Fibroblast of skin of left quadriceps (primary cell): Measurements from ENCODE around the gene BACH2.
"Not testable (repeated sequence)": the region's sequence is repeated elsewhere in the genome, so short reads cannot be mapped to it uniquely, and the experiment has no call there.

ENCODE experiments used
- DNase-seq, 2 experiments: peaks; one replicate each; pipeline ENCODE4 v3.0.0-alpha.2; 2013; ENCODE audit warnings: low read depth in 2 of 2

The BACH2 gene

GRCh38 chr6:90296341-90297114 is at the start of gene BACH2:
Gene BACH2, minus strand, starts transcription at chr6:90296843. Its CDS starts 287,999 bp downstream, at chr6:90008844.
- DNase-seq, result peak; percentile 73 to 76

- DNase-seq, result no peak
Measured at GRCh38 chr6:90343576-90343975, 46.9 kb upstream of the BACH2 start.

GRCh38 chr6:90338409-90338808 is 41.8 kb upstream of the BACH2 start:
- DNase-seq, result no peak

GRCh38 chr6:90336388-90336947 is 39.8 kb upstream of the BACH2 start:
- DNase-seq, result no peak

GRCh38 chr6:90333928-90334327 is 37.3 kb upstream of the BACH2 start:
- DNase-seq, result no peak

GRCh38 chr6:90332978-90333543 is 36.4 kb upstream of the BACH2 start:
- DNase-seq, result not testable (repeated sequence)

GRCh38 chr6:90329386-90330077 is 32.9 kb upstream of the BACH2 start:
- DNase-seq, result no peak

GRCh38 chr6:90328004-90328403 is 31.4 kb upstream of the BACH2 start:
- no peak for DNase-seq

- DNase-seq, result no peak
Measured at GRCh38 chr6:90326404-90327057, 29.9 kb upstream of the BACH2 start.

GRCh38 chr6:90323706-90324105 is 27.1 kb upstream of the BACH2 start:
- no peak for DNase-seq

GRCh38 chr6:90322976-90323474 is 26.4 kb upstream of the BACH2 start:
- DNase-seq, result no peak

GRCh38 chr6:90319979-90320685 is 23.5 kb upstream of the BACH2 start:
- no peak for DNase-seq

- peak; percentile 55 to 58 for DNase-seq
Measured at GRCh38 chr6:90319044-90319443, 22.4 kb upstream of the BACH2 start.

GRCh38 chr6:90315986-90316385 is 19.3 kb upstream of the BACH2 start:
- no peak for DNase-seq

- no peak for DNase-seq
Measured at GRCh38 chr6:90315354-90315950, 18.8 kb upstream of the BACH2 start.

- no peak for DNase-seq
Measured at GRCh38 chr6:90314514-90314913, 17.9 kb upstream of the BACH2 start.

GRCh38 chr6:90311569-90311968 is 14.9 kb upstream of the BACH2 start:
- no peak for DNase-seq

GRCh38 chr6:90305800-90306448 is 9.3 kb upstream of the BACH2 start:
- DNase-seq, result no peak

- no peak for DNase-seq
Measured at GRCh38 chr6:90304308-90304707, 7.7 kb upstream of the BACH2 start.

GRCh38 chr6:90303039-90303438 is 6.4 kb upstream of the BACH2 start:
- no peak for DNase-seq
